ENCODE results near the gene LUC7L3.

DNA sequence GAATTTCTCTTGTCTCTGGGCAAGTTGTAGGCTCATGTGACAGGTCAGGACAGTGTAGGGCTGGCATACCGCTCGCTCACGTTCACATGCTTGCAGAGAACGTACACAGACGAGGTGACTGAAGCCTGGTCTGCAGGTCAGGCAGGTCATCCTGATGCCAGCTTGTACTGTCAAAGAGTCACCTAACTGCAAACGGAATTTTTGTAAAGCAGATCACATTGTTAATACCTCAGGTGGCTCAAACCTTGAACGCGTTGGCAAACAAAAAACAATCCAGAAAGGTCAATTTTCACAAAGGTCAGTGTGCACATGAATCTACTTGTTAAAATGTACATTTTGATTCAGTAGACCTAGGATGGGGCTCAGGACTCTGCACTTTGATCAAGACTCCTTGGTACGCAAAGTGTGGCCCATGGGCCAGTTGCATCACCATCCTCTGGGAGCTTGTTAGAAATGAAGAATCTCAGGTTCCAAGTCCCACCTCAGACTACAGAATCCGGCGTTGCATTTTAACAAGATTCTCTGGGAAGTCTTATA lies 40.3 kb upstream of the LUC7L3 start:
- TF ChIP-seq, protein P1, sequence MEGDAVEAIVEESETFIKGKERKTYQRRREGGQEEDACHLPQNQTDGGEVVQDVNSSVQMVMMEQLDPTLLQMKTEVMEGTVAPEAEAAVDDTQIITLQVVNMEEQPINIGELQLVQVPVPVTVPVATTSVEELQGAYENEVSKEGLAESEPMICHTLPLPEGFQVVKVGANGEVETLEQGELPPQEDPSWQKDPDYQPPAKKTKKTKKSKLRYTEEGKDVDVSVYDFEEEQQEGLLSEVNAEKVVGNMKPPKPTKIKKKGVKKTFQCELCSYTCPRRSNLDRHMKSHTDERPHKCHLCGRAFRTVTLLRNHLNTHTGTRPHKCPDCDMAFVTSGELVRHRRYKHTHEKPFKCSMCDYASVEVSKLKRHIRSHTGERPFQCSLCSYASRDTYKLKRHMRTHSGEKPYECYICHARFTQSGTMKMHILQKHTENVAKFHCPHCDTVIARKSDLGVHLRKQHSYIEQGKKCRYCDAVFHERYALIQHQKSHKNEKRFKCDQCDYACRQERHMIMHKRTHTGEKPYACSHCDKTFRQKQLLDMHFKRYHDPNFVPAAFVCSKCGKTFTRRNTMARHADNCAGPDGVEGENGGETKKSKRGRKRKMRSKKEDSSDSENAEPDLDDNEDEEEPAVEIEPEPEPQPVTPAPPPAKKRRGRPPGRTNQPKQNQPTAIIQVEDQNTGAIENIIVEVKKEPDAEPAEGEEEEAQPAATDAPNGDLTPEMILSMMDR (conservative IDR thresholded peaks at IDR 0.05 in 1 of 2, IDR thresholded peaks at IDR 0.05 in 1 of 2; ENCODE audit: extremely low read depth in 1 of 2, insufficient read depth in 1 of 2, low read depth in 1 of 2, low read length in 2 of 2): no peak
- TF ChIP-seq EZH2 (IDR thresholded peaks at IDR 0.05; ENCODE audit: borderline replicate concordance, low read length): no peak
